Peyer's patch (tissue), 4 donors: ENCODE data around the gene MECR.

Experiments used
- CTCF ChIP-seq, 6 experiments: fragments of 450-650 bp in 4 of 6; fragments of 200-600 bp in 2 of 6; sonication (generic) in 1 of 6; IDR thresholded peaks; one replicate each; pipeline ENCODE4 v1.5.1; 2017 to 2019; ENCODE audit warnings: antibody characterized with exemption in 6 of 6, mild to moderate bottlenecking in 3 of 6, moderate library complexity in 1 of 6
- POLR2A ChIP-seq, 2 donors: fragments of 450-650 bp; IDR thresholded peaks; one replicate each; pipeline ENCODE4 v1.5.1; 2017; ENCODE audit warnings: antibody characterized with exemption in 2 of 2, mild to moderate bottlenecking in 2 of 2, moderate library complexity in 2 of 2

- TF ChIP-seq POLR2A (IDR thresholded peaks at IDR 0.05) (no peak), CTCF (IDR thresholded peaks at IDR 0.05) (no peak)
Measured at GRCh38 chr1:29176576-29176975, 54.2 kb downstream of the MECR start.
